Smooth muscle cell (in vitro differentiated cells): ENCODE results near the gene CDYL2. TPM values are rescaled to one million over a fixed set of nuclear protein-coding genes. Genes with fewer than 3 reads are reported as not detected.

ENCODE experiments used
- DNase-seq: peaks from one replicate; lab custom pipeline; 2025; ENCODE audit not compliant: unreplicated experiment; lab: John Stamatoyannopoulos, UW
- H2AFZ ChIP-seq: fragments of 200-600 bp; sonication (generic); 2 replicates; pipeline ENCODE4 v1.6.0; 2016; ENCODE audit warnings: antibody characterized with exemption, low read depth, mild to moderate bottlenecking
- H3F3A ChIP-seq: fragments of 200-600 bp; sonication (generic); 2 replicates; pipeline ENCODE4 v1.6.0; 2017; ENCODE audit warnings: antibody characterized with exemption, low read depth
- H3K27ac ChIP-seq: fragments of 200-600 bp; sonication (generic); 2 replicates; pipeline ENCODE4 v1.5.1; 2016; ENCODE audit warnings: low read depth, mild to moderate bottlenecking
- H3K27me3 ChIP-seq: fragments of 200-600 bp; sonication (generic); 2 replicates; pipeline ENCODE4 v1.6.1; 2016; ENCODE audit warnings: low read depth, mild to moderate bottlenecking
- H3K36me3 ChIP-seq: fragments of 200-600 bp; sonication (generic); 2 replicates; pipeline ENCODE4 v1.5.1; 2016; ENCODE audit warnings: low read depth
- H3K4me1 ChIP-seq: fragments of 200-600 bp; sonication (generic); 2 replicates; pipeline ENCODE4 v1.5.1; 2016; ENCODE audit warnings: low read depth
- H3K4me2 ChIP-seq: fragments of 200-600 bp; sonication (generic); 2 replicates; pipeline ENCODE4 v1.6.0; 2016; ENCODE audit warnings: mild to moderate bottlenecking
- H3K4me3 ChIP-seq: fragments of 200-600 bp; sonication (generic); 2 replicates; pipeline ENCODE4 v1.5.1; 2016; ENCODE audit warnings: mild to moderate bottlenecking
- H3K79me2 ChIP-seq: fragments of 200-600 bp; sonication (generic); 2 replicates; pipeline ENCODE4 v1.6.0; 2016; ENCODE audit warnings: low read depth, mild to moderate bottlenecking
- H3K9ac ChIP-seq: fragments of 200-600 bp; sonication (generic); 2 replicates; pipeline ENCODE4 v1.6.0; 2016; ENCODE audit warnings: low read depth
- H3K9me3 ChIP-seq: fragments of 200-600 bp; sonication (generic); replicated peaks from 2 replicates; pipeline ENCODE4 v1.5.1; 2016; ENCODE audit warnings: low read depth
- H4K20me1 ChIP-seq: fragments of 200-600 bp; sonication (generic); 2 replicates; pipeline ENCODE4 v1.6.0; 2016; ENCODE audit warnings: low read depth
- WGBS: methylation state at CpG from one replicate; pipeline ENCODE4 v1.1.7; 2016; ENCODE audit warnings: low lambda C conversion rate; 5-methylcytosine and 5-hydroxymethylcytosine counted together
- polyA plus RNA-seq: library from polyadenylated mRNA; unstranded; fragments of >200 nt; fragmentation: Nextera tagmentation; extraction: Ambion mirVana; gene quantifications from 2 replicates; pipeline ENCODE4 v1.2.1, GENCODE V29; 2016
- total RNA-seq: library from RNA; depleted of rRNA; stranded (reverse); fragments of >200 nt; gene quantifications from 2 replicates; pipeline ENCODE4 v1.2.3, GENCODE V29; 2014
- TF ChIP-seq, protein P1 (sequence below): fragments of 200-600 bp; sonication (generic); IDR thresholded peaks from 2 replicates; pipeline ENCODE4 v1.5.1; 2017; ENCODE audit warnings: borderline replicate concordance, mild to moderate bottlenecking, antibody characterized with exemption; ENCODE audit not compliant: insufficient read depth, poor library complexity, severe bottlenecking

The CDYL2 gene
- total and polyA plus RNA-seq, 2 experiments from 2014 or later, result 2.0 to 2.9 TPM

DNA sequence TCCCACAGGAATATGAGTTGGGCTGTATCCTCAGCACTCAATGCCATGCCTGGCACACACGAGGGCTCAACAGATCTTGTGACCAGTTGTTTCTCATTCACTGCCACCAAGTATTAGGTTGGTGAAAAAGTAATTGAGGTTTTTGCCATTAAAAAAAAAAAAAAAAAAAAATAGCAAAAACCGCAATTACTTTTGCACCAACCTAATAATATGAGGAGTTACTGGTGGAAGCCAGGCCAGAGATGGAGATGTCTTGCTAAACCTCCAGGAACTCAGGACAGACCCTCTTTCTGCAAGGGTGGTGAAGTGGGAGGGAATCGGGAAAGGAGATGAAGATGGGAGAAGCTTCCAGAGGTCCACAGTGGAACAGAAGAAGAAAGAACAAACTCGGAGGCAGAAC, 139.0 kb downstream of the CDYL2 start:
- H3K27me3 ChIP-seq, result no peaks in the 10 kb centered on the region
- H3F3A ChIP-seq, result no peaks in the 10 kb centered on the region
- peaks cover 2% of the 10 kb centered on the region for H3K9me3 ChIP-seq
- no peaks in the 10 kb centered on the region for H3K79me2 ChIP-seq
- H3K4me2 ChIP-seq, result no peak overlapping the region
- TF ChIP-seq, protein P1, sequence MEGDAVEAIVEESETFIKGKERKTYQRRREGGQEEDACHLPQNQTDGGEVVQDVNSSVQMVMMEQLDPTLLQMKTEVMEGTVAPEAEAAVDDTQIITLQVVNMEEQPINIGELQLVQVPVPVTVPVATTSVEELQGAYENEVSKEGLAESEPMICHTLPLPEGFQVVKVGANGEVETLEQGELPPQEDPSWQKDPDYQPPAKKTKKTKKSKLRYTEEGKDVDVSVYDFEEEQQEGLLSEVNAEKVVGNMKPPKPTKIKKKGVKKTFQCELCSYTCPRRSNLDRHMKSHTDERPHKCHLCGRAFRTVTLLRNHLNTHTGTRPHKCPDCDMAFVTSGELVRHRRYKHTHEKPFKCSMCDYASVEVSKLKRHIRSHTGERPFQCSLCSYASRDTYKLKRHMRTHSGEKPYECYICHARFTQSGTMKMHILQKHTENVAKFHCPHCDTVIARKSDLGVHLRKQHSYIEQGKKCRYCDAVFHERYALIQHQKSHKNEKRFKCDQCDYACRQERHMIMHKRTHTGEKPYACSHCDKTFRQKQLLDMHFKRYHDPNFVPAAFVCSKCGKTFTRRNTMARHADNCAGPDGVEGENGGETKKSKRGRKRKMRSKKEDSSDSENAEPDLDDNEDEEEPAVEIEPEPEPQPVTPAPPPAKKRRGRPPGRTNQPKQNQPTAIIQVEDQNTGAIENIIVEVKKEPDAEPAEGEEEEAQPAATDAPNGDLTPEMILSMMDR, result no peak
- H3K4me1 ChIP-seq, result peaks cover 3% of the 10 kb centered on the region
- no peak overlapping the region for H3K27ac ChIP-seq
- no peak overlapping the region for H3K4me3 ChIP-seq
- no peak for DNase-seq
- H4K20me1 ChIP-seq, result no peaks in the 10 kb centered on the region
- H3K9ac ChIP-seq, result no peak overlapping the region
- WGBS, result 88% methylated on average over 4 of the region's 4 CpGs
- H2AFZ ChIP-seq, result no peak overlapping the region
- H3K36me3 ChIP-seq, result no peaks in the 10 kb centered on the region

DNA sequence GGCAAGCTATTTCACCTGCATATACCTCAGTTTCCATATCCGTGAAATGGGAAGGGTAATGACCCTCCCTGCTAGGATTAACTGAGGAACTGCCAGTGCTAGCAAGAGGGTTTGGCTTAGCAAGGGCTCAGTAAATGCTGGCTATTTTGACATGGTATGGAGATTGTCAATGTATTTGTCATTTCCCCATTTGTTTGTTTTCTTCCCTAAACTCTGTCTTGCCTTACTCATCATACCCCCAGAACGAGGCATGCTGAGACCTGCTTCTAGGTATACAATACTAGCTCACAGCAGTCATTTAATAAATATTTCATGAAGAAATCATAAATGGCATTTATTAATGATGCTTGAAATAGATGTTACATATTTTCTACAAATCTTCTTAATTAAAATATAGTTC, 139.6 kb downstream of the CDYL2 start:
- 88% methylated on average over 2 of the region's 2 CpGs for WGBS
- peaks cover 8% of the 10 kb centered on the region for H3K9me3 ChIP-seq
- no peak for DNase-seq
- no peaks in the 10 kb centered on the region for H4K20me1 ChIP-seq
- H3K4me3 ChIP-seq, result no peak overlapping the region
- no peaks in the 10 kb centered on the region for H3K27me3 ChIP-seq
- no peak overlapping the region for H2AFZ ChIP-seq
- TF ChIP-seq, protein P1, result no peak
- H3K36me3 ChIP-seq, result no peaks in the 10 kb centered on the region
- H3K4me2 ChIP-seq, result no peak overlapping the region
- H3K9ac ChIP-seq, result no peak overlapping the region
- no peaks in the 10 kb centered on the region for H3F3A ChIP-seq
- H3K27ac ChIP-seq, result no peak overlapping the region
- no peaks in the 10 kb centered on the region for H3K79me2 ChIP-seq
- H3K4me1 ChIP-seq, result peaks cover 3% of the 10 kb centered on the region

DNA sequence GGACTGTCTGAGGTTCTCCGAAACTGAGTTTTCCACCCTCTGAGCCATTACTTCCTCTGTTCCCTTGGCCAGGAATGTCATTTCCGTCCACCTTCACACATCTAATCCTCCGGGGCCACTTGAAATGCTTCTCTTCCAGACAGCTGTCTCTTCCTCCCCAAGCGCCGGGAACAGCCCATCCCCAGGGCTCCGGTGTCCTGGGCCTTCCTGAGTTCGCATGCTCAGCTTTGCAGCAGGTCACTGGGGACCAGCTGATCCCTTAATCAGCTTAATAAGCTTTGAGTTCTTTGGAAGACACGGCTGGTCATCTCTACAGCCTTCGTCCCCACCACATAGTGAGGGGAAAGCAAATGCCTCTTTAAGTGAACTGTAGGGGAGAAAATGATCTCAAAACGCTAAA, 140.2 kb downstream of the CDYL2 start:
- no peaks in the 10 kb centered on the region for H3K36me3 ChIP-seq
- peaks cover 3% of the 10 kb centered on the region for H3K4me1 ChIP-seq
- no peak overlapping the region for H2AFZ ChIP-seq
- H3K9me3 ChIP-seq, result peaks cover 8% of the 10 kb centered on the region
- no peak overlapping the region for H3K27ac ChIP-seq
- WGBS, result 88% methylated on average over 10 of the region's 10 CpGs
- H3K4me3 ChIP-seq, result no peak overlapping the region
- H4K20me1 ChIP-seq, result no peaks in the 10 kb centered on the region
- TF ChIP-seq, protein P1, result no peak
- no peak overlapping the region for H3K4me2 ChIP-seq
- no peaks in the 10 kb centered on the region for H3F3A ChIP-seq
- no peaks in the 10 kb centered on the region for H3K79me2 ChIP-seq
- no peaks in the 10 kb centered on the region for H3K27me3 ChIP-seq
- no peak for DNase-seq
- H3K9ac ChIP-seq, result no peak overlapping the region

DNA sequence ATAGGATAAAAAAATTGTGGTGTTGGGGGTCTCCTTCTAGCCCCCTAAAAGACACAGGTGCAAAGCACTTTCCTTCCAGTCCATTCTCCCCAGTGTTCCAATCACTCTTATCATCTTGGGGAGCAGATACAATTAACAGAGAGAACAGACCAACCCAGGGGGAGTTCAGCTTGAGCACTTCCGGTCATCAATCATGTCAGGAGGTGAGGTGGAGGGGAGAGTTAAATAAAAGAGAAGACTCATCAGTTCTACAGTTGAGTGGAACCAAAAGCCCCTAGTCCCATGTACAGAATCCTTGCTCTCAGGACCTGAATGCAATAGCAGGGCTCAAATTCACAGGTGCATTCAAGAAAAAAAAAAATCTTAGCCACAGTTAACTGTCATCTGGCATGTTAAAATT, 141.3 kb downstream of the CDYL2 start:
- H3K27ac ChIP-seq, result no peak overlapping the region
- TF ChIP-seq, protein P1, result no peak
- H3F3A ChIP-seq, result no peaks in the 10 kb centered on the region
- H2AFZ ChIP-seq, result no peak overlapping the region
- peaks cover 3% of the 10 kb centered on the region for H3K4me1 ChIP-seq
- no peaks in the 10 kb centered on the region for H3K36me3 ChIP-seq
- H3K4me2 ChIP-seq, result no peak overlapping the region
- 95% methylated on average over 1 of the region's 1 CpG for WGBS
- no peak overlapping the region for H3K4me3 ChIP-seq
- H4K20me1 ChIP-seq, result no peaks in the 10 kb centered on the region
- H3K9ac ChIP-seq, result no peak overlapping the region
- H3K27me3 ChIP-seq, result no peaks in the 10 kb centered on the region
- H3K9me3 ChIP-seq, result peaks cover 8% of the 10 kb centered on the region
- DNase-seq, result no peak
- H3K79me2 ChIP-seq, result no peaks in the 10 kb centered on the region
